HUES64 (cell line): Measurements from ENCODE around the gene XRN1.
A peak's percentile ranks its signal among the peaks of the same experiment; 100 is the strongest.
"Not testable (repeated sequence)": the region's sequence is repeated elsewhere in the genome, so short reads cannot be mapped to it uniquely, and the experiment has no call there.

Experiments
- H3K27ac ChIP-seq: 2 replicates; pipeline ENCODE4 v1.7.0; 2013; ENCODE audit warnings: low read depth, low read length, inconsistent platforms
- H3K27me3 ChIP-seq: 2 replicates; pipeline ENCODE4 v1.6.1; 2013; ENCODE audit warnings: mild to moderate bottlenecking, low read length; ENCODE audit not compliant: insufficient read depth
- H3K36me3 ChIP-seq: 2 replicates; pipeline ENCODE4 v1.6.1; 2013; ENCODE audit warnings: mild to moderate bottlenecking, low read length; ENCODE audit not compliant: insufficient read depth
- H3K4me1 ChIP-seq: 2 replicates; pipeline ENCODE4 v1.6.1; 2013; ENCODE audit warnings: mild to moderate bottlenecking, low read length, moderate library complexity; ENCODE audit not compliant: insufficient read depth
- H3K4me3 ChIP-seq: 2 replicates; pipeline ENCODE4 v1.5.1; 2013; ENCODE audit warnings: mild to moderate bottlenecking, low read length, moderate library complexity
- H3K9ac ChIP-seq: 2 replicates; pipeline ENCODE4 v1.6.1; 2013; ENCODE audit warnings: mild to moderate bottlenecking, low read depth, low read length
- H3K9me3 ChIP-seq: 2 replicates; pipeline ENCODE4 v1.6.1; 2013; ENCODE audit warnings: low read depth, low read length; ENCODE audit not compliant: insufficient read depth
- WGBS: fragments of 150-250, 120-280 bp; methylation state at CpG from one replicate; pipeline ENCODE4 v1.1.7; 2013; ENCODE audit warnings: missing lambda C conversion rate; 5-methylcytosine and 5-hydroxymethylcytosine counted together

The XRN1 gene

DNA sequence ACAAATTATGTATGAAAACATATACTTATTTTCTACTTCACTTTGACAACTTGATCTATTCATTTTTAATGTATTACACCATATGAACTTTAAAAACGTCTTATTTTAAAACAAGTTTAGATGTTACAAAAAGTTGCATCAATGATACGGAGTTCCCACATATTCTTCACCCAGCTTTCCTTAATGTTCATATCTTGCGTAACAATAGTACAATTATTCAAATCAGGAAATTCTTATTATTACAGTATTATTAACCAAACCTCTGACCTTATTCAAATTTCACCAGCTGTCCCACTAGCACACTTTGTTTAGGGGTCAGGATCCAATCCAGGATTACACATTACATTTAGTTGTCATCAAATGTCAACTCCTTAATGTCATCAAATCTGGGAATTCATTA lies 12.9 kb upstream of the XRN1 start:
- Histone ChIP-seq H3K9me3 (no peaks in the 10 kb centered on the region), H3K9ac (no peak overlapping the region), H3K4me1 (no peaks in the 10 kb centered on the region), H3K27me3 (no peaks in the 10 kb centered on the region), H3K4me3 (no peak overlapping the region), H3K27ac (no peak overlapping the region), H3K36me3 (peaks cover 58% of the 10 kb centered on the region)
- 96% methylated on average over 3 of the region's 3 CpGs for WGBS

DNA sequence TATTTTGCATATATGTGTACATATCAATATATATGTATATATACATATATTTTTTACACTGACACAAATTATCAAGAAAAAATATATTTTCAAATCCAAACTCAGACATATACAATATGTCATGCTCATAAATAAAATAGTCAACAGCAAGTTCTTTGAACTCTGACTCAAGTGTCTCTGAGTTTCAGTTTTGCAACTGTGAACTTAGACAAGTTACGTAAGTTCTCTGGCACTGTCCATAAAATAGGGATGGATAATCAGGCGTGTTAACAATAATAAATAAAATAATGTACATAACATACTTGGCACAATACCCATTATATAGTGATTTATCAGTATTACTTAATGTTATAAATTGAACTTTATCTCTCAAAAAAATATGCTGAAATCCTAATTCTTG lies 12.1 kb upstream of the XRN1 start:
- no peak overlapping the region for H3K9ac ChIP-seq
- H3K9me3 ChIP-seq = no peaks in the 10 kb centered on the region
- H3K27ac ChIP-seq = no peak overlapping the region
- H3K4me3 ChIP-seq = no peak overlapping the region
- WGBS = 100% methylated on average over 1 of the region's 2 CpGs
- H3K36me3 ChIP-seq = peaks cover 54% of the 10 kb centered on the region
- H3K27me3 ChIP-seq = no peaks in the 10 kb centered on the region
- H3K4me1 ChIP-seq = no peaks in the 10 kb centered on the region

- Histone ChIP-seq H3K4me3 (no peak overlapping the region), H3K27me3 (no peaks in the 10 kb centered on the region), H3K4me1 (no peaks in the 10 kb centered on the region), H3K9me3 (no peaks in the 10 kb centered on the region), H3K36me3 (peaks cover 47% of the 10 kb centered on the region), H3K27ac (no peak overlapping the region), H3K9ac (no peak overlapping the region)
- WGBS = 93% methylated on average over 3 of the region's 3 CpGs
Observed at GRCh38 chr3:142459096-142459495, 11.3 kb upstream of the XRN1 start.

DNA sequence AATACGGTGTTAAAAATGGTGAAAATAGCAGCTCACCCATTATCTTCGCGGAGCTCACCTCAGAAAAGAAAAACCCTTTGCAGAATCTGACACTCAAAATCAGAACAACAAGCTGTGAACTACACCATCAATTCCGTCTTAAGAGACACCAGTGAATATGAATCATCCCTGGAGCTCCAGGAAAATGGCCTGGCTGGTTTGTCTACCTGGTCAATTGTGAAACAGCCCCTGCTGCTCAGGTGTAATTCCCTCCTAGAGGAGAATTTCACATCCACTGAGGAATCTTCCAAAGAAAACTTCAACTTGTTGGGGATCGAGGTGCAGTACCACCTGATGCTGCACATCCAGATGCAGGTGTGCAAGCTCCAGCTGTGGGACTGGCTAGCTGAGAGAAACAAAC lies 3.0 kb upstream of the XRN1 start:
- no peaks in the 10 kb centered on the region for H3K27me3 ChIP-seq
- no peaks in the 10 kb centered on the region for H3K4me1 ChIP-seq
- H3K9me3 ChIP-seq = no peaks in the 10 kb centered on the region
- WGBS = 95% methylated on average over 5 of the region's 5 CpGs
- H3K4me3 ChIP-seq = no peak overlapping the region
- no peak overlapping the region for H3K9ac ChIP-seq
- peaks cover 14% of the 10 kb centered on the region for H3K36me3 ChIP-seq
- H3K27ac ChIP-seq = no peak overlapping the region

DNA sequence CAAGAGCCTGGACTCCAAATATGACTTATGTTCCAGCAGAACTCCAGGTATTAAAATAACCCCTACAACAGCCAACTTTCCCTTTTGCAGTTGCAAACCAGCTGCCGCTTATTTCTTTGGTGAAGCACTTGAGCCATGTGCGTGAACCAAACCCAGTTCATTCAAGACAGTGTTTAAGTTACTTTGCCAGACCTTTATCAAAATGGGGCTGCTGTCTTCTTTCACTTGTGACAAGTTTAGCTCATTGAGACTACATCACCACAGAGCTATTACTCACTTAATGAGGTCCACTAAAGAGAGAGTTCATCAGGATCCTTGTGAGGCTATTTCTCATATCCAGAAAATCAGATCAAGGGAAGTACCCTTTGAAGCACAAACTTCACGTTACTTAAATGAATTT lies 2.4 kb upstream of the XRN1 start:
- Histone ChIP-seq H3K9ac (no peak overlapping the region), H3K4me1 (no peaks in the 10 kb centered on the region), H3K9me3 (no peaks in the 10 kb centered on the region), H3K27me3 (no peaks in the 10 kb centered on the region), H3K4me3 (no peak overlapping the region), H3K27ac (no peak overlapping the region), H3K36me3 (peaks cover 14% of the 10 kb centered on the region)
- WGBS = 98% methylated on average over 3 of the region's 3 CpGs

- Histone ChIP-seq H3K27ac (peak overlapping the region; percentile 79), H3K4me3 (peak overlapping the region; percentile 100), H3K27me3 (no peaks in the 10 kb centered on the region), H3K4me1 (no peaks in the 10 kb centered on the region), H3K9me3 (no peaks in the 10 kb centered on the region), H3K36me3 (0 out of 2 replicates have a peak, but pooled peaks cover 6% of the 10 kb centered on the region), H3K9ac (peak overlapping the region; percentile 89)
- under 1% methylated on average over 35 of the region's 35 CpGs for WGBS
Observed at GRCh38 chr3:142447301-142447851, 461 bp downstream of the XRN1 start.

DNA sequence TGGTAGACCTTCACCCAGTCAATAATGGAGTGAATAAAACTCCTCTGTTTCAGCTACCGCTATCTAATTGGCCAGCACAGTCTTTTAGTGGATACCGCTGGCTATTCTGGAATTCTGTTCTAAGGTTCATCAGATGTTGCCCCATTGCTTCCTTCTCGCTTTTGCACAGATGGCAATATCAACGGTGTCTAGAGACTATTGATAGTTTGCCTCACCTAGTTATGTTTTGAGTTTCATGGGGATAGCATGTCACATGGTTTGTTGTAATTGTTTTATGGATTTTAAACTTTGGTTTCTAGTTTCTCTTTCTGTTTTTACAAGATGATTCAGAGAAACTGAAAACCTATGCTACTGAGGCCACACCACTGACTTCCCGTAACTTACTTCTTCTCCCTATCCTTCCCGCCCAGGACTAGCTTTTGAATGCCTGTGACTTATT lies 2.0 kb downstream of the XRN1 start:
- Histone ChIP-seq H3K9ac (no peak overlapping the region), H3K4me1 (no peaks in the 10 kb centered on the region), H3K27ac (no peak overlapping the region), H3K36me3 (no peaks in the 10 kb centered on the region), H3K4me3 (no peak overlapping the region; the same call in 1 of the 2 replicates), H3K27me3 (no peaks in the 10 kb centered on the region), H3K9me3 (no peaks in the 10 kb centered on the region)
- WGBS = 92% methylated on average over 6 of the region's 6 CpGs

DNA sequence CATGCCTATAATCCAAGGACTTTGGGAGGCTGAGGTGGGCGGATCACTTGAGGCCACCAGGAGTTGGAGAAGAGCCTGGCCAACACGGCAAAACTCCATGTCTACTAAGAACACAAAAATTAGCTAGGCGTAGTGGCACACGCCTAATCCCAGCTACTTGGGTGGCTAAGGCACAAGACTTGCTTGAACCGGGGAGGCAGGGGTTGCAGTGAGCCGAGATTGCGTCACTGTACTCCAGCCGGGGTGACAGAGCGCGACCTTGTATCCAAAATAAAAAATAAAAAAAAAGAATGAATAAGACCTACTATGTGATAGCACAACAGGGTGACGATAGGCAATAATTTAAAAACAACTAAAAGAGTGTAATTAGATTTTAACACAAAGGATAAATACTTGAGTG lies 3.5 kb downstream of the XRN1 start:
- WGBS = 98% methylated on average over 7 of the region's 11 CpGs
- H3K27ac ChIP-seq = no peak overlapping the region

GRCh38 chr3:142443060-142443459 lies 4.8 kb downstream of the XRN1 start:
- not testable (repeated sequence) for H3K4me1 ChIP-seq, H3K36me3 ChIP-seq, H3K9ac ChIP-seq, H3K27ac ChIP-seq, H3K27me3 ChIP-seq, H3K9me3 ChIP-seq, H3K4me3 ChIP-seq
- WGBS = 92% methylated on average over 12 of the region's 12 CpGs

More for the DNA sequence above, 3.5 kb downstream of the XRN1 start:
- no peaks in the 10 kb centered on the region for H3K4me1 ChIP-seq
- H3K9me3 ChIP-seq = no peaks in the 10 kb centered on the region
- no peak overlapping the region for H3K9ac ChIP-seq
- no peak overlapping the region for H3K4me3 ChIP-seq
- no peaks in the 10 kb centered on the region for H3K27me3 ChIP-seq
- H3K36me3 ChIP-seq = no peaks in the 10 kb centered on the region

GRCh38 chr3:142439499-142440220 lies 8.2 kb downstream of the XRN1 start:
- WGBS = 94% methylated on average over 15 of the region's 15 CpGs
- not testable (repeated sequence) for H3K27me3 ChIP-seq, H3K36me3 ChIP-seq, H3K4me3 ChIP-seq, H3K9me3 ChIP-seq, H3K27ac ChIP-seq, H3K9ac ChIP-seq, H3K4me1 ChIP-seq

- not testable (repeated sequence) for H3K27me3 ChIP-seq, H3K4me1 ChIP-seq, H3K9me3 ChIP-seq, H3K9ac ChIP-seq, H3K27ac ChIP-seq, H3K36me3 ChIP-seq, H3K4me3 ChIP-seq
- 94% methylated on average over 11 of the region's 11 CpGs for WGBS
Observed at GRCh38 chr3:142438096-142438495, 9.7 kb downstream of the XRN1 start.
